ENCODE measurements around the gene PAFAH1B1.

Gene PAFAH1B1

DNA sequence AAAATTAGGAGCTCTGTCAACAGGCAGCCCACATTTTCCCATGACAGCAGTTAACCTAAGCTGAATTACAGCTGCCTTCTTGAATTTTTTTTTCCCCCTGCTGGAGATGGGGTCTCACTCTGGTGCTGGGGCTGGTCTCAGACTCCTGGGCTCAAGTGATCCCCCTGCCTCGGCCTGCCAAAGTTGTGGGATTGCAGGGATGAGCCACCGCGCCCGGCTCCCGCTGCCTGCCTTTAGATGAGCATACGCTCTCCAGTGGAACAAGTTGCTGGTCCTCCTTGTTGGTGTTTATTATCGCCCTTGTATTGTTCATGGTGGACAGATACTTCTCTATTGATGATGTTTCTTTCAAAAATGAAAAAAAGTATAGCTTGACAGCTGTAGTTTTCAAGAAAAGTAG, 15.6 kb downstream of the PAFAH1B1 start:
- ChIA-PET CTCF (interaction anchor here (0.6 to 2.2 kb wide), 2 partner anchors 12 to 16 kb away, joined by 4 to 5 read pairs; no protein-coding TSS in a partner anchor), POLR2A (no interaction called here)
- TF ChIP-seq ZNF133 (tag by site-specific recombination; IDR thresholded peaks at IDR 0.05) (no peak), ZNF768 (tag by site-specific recombination; IDR thresholded peaks at IDR 0.05) (no peak), ZNF623 (tag by site-specific recombination; IDR thresholded peaks at IDR 0.05) (no peak), ZNF324 (tag by site-specific recombination; IDR thresholded peaks at IDR 0.05) (no peak), ZNF112 (tag by site-specific recombination; IDR thresholded peaks at IDR 0.05) (no peak), ZFP3 (tag by site-specific recombination; IDR thresholded peaks at IDR 0.05; ENCODE audit: low read depth) (no peak), SCRT2 (tag by site-specific recombination; IDR thresholded peaks at IDR 0.05) (no peak), ZBTB21 (tag by site-specific recombination; IDR thresholded peaks at IDR 0.05) (no peak), ZNF792 (tag by site-specific recombination; IDR thresholded peaks at IDR 0.05) (no peak), ZBTB8A (tag by site-specific recombination; IDR thresholded peaks at IDR 0.05) (no peak), SCRT1 (tag by site-specific recombination; IDR thresholded peaks at IDR 0.05; ENCODE audit: borderline replicate concordance) (no peak), ZNF211 (tag by site-specific recombination; IDR thresholded peaks at IDR 0.05; ENCODE audit: low read depth) (no peak), ZNF114 (tag by site-specific recombination; IDR thresholded peaks at IDR 0.05) (no peak), ZNF621 (tag by site-specific recombination; IDR thresholded peaks at IDR 0.05) (no peak)
- TF ChIP-seq, protein P1, sequence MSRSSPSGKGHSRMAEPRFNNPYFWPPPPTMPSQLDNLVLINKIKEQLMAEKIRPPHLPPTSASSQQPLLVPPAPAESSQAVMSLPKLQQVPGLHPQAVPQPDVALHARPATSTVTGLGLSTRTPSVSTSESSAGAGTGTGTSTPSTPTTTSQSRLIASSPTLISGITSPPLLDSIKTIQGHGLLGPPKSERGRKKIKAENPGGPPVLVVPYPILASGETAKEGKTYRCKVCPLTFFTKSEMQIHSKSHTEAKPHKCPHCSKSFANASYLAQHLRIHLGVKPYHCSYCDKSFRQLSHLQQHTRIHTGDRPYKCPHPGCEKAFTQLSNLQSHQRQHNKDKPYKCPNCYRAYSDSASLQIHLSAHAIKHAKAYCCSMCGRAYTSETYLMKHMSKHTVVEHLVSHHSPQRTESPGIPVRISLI (tag by site-specific recombination; IDR thresholded peaks at IDR 0.05): no peak
- TF ChIP-seq, protein P2, sequence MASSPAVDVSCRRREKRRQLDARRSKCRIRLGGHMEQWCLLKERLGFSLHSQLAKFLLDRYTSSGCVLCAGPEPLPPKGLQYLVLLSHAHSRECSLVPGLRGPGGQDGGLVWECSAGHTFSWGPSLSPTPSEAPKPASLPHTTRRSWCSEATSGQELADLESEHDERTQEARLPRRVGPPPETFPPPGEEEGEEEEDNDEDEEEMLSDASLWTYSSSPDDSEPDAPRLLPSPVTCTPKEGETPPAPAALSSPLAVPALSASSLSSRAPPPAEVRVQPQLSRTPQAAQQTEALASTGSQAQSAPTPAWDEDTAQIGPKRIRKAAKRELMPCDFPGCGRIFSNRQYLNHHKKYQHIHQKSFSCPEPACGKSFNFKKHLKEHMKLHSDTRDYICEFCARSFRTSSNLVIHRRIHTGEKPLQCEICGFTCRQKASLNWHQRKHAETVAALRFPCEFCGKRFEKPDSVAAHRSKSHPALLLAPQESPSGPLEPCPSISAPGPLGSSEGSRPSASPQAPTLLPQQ (tag by site-specific recombination; IDR thresholded peaks at IDR 0.05): no peak
- TF ChIP-seq, protein P3, sequence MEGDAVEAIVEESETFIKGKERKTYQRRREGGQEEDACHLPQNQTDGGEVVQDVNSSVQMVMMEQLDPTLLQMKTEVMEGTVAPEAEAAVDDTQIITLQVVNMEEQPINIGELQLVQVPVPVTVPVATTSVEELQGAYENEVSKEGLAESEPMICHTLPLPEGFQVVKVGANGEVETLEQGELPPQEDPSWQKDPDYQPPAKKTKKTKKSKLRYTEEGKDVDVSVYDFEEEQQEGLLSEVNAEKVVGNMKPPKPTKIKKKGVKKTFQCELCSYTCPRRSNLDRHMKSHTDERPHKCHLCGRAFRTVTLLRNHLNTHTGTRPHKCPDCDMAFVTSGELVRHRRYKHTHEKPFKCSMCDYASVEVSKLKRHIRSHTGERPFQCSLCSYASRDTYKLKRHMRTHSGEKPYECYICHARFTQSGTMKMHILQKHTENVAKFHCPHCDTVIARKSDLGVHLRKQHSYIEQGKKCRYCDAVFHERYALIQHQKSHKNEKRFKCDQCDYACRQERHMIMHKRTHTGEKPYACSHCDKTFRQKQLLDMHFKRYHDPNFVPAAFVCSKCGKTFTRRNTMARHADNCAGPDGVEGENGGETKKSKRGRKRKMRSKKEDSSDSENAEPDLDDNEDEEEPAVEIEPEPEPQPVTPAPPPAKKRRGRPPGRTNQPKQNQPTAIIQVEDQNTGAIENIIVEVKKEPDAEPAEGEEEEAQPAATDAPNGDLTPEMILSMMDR (tag by site-specific recombination; IDR thresholded peaks at IDR 0.05): no peak
- TF ChIP-seq, protein P4, sequence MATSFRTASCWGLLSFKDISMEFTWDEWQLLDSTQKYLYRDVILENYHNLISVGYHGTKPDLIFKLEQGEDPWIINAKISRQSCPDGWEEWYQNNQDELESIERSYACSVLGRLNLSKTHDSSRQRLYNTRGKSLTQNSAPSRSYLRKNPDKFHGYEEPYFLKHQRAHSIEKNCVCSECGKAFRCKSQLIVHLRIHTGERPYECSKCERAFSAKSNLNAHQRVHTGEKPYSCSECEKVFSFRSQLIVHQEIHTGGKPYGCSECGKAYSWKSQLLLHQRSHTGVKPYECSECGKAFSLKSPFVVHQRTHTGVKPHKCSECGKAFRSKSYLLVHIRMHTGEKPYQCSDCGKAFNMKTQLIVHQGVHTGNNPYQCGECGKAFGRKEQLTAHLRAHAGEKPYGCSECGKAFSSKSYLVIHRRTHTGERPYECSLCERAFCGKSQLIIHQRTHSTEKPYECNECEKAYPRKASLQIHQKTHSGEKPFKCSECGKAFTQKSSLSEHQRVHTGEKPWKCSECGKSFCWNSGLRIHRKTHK (tag by site-specific recombination; IDR thresholded peaks at IDR 0.05): no peak
- TF ChIP-seq, protein P5, sequence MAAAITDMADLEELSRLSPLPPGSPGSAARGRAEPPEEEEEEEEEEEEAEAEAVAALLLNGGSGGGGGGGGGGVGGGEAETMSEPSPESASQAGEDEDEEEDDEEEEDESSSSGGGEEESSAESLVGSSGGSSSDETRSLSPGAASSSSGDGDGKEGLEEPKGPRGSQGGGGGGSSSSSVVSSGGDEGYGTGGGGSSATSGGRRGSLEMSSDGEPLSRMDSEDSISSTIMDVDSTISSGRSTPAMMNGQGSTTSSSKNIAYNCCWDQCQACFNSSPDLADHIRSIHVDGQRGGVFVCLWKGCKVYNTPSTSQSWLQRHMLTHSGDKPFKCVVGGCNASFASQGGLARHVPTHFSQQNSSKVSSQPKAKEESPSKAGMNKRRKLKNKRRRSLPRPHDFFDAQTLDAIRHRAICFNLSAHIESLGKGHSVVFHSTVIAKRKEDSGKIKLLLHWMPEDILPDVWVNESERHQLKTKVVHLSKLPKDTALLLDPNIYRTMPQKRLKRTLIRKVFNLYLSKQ (tag by site-specific recombination; IDR thresholded peaks at IDR 0.05; ENCODE audit: borderline replicate concordance): no peak
- TF ChIP-seq, protein P6, sequence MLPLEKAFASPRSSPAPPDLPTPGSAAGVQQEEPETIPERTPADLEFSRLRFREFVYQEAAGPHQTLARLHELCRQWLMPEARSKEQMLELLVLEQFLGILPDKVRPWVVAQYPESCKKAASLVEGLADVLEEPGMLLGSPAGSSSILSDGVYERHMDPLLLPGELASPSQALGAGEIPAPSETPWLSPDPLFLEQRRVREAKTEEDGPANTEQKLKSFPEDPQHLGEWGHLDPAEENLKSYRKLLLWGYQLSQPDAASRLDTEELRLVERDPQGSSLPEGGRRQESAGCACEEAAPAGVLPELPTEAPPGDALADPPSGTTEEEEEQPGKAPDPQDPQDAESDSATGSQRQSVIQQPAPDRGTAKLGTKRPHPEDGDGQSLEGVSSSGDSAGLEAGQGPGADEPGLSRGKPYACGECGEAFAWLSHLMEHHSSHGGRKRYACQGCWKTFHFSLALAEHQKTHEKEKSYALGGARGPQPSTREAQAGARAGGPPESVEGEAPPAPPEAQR (tag by site-specific recombination; IDR thresholded peaks at IDR 0.05): no peak
- no peaks in the 10 kb centered on the region for H3K9me3 ChIP-seq (ENCODE audit: control insufficient read depth, insufficient read depth, low read depth, low read length)
- no peak overlapping the region for H3K4me3 ChIP-seq (ENCODE audit: low read depth, low read length)
- H3K36me3 ChIP-seq (ENCODE audit: control insufficient read depth in 2 of 2, insufficient read depth in 1 of 2, low read length in 2 of 2): peaks cover 6 to 8% of the 10 kb centered on the region in 2 experiments; a peak in 2 of 3 replicates
- no peak overlapping the region for H3K27ac ChIP-seq (ENCODE audit: extremely low read depth, low read depth, low read length)
- H3K4me1 ChIP-seq (ENCODE audit: control insufficient read depth, insufficient read depth, low read length): peaks cover 24% of the 10 kb centered on the region

All from HEK293 (cell line).